B cell (primary cell): Measurements from ENCODE around the gene CREB3. TPM values are rescaled to one million over a fixed set of nuclear protein-coding genes. Genes with fewer than 3 reads are reported as not detected.

Source experiments
- ATAC-seq: fragments of 200-7000 bp; cut with Tn5 transposase; one replicate; pipeline ENCODE4 v1.10.0; 2021; ENCODE audit warnings: low read depth, mild to moderate bottlenecking, moderate number of reproducible peaks, moderate library complexity
- CTCF ChIA-PET: fragments of 350-600 bp; sonication (Branson Sonifier 250); formaldehyde crosslinking; loops from one replicate; lab custom pipeline; 2021; ENCODE audit warnings: antibody characterized with exemption, inconsistent platforms; lab: Charles Lee
- POLR2A ChIA-PET: fragments of 350-600 bp; sonication (Branson Sonifier 250); formaldehyde crosslinking; loops from one replicate; lab custom pipeline; 2021; ENCODE audit warnings: antibody characterized with exemption; lab: Charles Lee
- DNase-seq: peaks from one replicate; pipeline ENCODE4 v3.0.0; 2013
- H2AFZ ChIP-seq: 2 replicates; pipeline ENCODE4 v1.6.1; 2012; ENCODE audit warnings: mild to moderate bottlenecking, low read depth, low read length; ENCODE audit not compliant: insufficient read depth, poor library complexity, severe bottlenecking
- H3K27ac ChIP-seq, 2 donors: 1 replicate in 1 of 2; 2 replicates in 1 of 2; pipeline ENCODE4 v1.5.1; 2012 to 2013; ENCODE audit warnings: low read length in 2 of 2, mild to moderate bottlenecking in 2 of 2, moderate library complexity in 1 of 2
- H3K27me3 ChIP-seq, 4 experiments: fragments of 200-600 bp in 1 of 4; sonication (generic) in 1 of 4; replicated peaks in 1 of 4; 1 replicate in 2 of 4; 2 replicates in 2 of 4; pipeline versions ENCODE4 v1.6.1 to v1.7.0; 2013 to 2016; ENCODE audit warnings: low read length in 3 of 4, mild to moderate bottlenecking in 2 of 4, mixed read lengths in 1 of 4, moderate library complexity in 1 of 4; ENCODE audit not compliant: insufficient read depth in 4 of 4, control insufficient read depth in 3 of 4; ENCODE audit errors: control extremely low read depth in 1 of 4
- H3K36me3 ChIP-seq, 2 experiments: replicated peaks in 1 of 2; 1 replicate in 1 of 2; 2 replicates in 1 of 2; pipeline versions ENCODE4 v1.6.1 to v1.7.1; 2013; ENCODE audit warnings: low read length in 1 of 2; ENCODE audit not compliant: insufficient read depth in 2 of 2, control insufficient read depth in 1 of 2; ENCODE audit errors: control extremely low read depth in 1 of 2, extremely low read depth in 1 of 2
- H3K4me1 ChIP-seq, 2 donors: fragments of 200-600 bp in 1 of 2; sonication (generic) in 1 of 2; 1 replicate in 1 of 2; 2 replicates in 1 of 2; pipeline versions ENCODE4 v1.5.1 to v1.6.1; 2013 to 2017; ENCODE audit warnings: low read length in 2 of 2; ENCODE audit not compliant: control insufficient read depth in 2 of 2, insufficient read depth in 2 of 2
- H3K4me2 ChIP-seq: replicated peaks from 2 replicates; pipeline ENCODE3; 2012; ENCODE audit warnings: mild to moderate bottlenecking, low read depth, low read length; ENCODE audit not compliant: poor library complexity, severe bottlenecking
- H3K4me3 ChIP-seq, 5 experiments: fragments of 200-600 bp in 1 of 5; sonication (generic) in 1 of 5; 1 replicate in 3 of 5; 2 replicates in 2 of 5; pipeline versions ENCODE4 v1.5.1 to v1.7.0; 2011 to 2016; ENCODE audit warnings: low read length in 4 of 5, mild to moderate bottlenecking in 4 of 5, low read depth in 2 of 5, control low read depth in 1 of 5, moderate library complexity in 1 of 5; ENCODE audit not compliant: insufficient read depth in 1 of 5; ENCODE audit errors: control extremely low read depth in 1 of 5, extremely low read depth in 1 of 5
- H3K79me2 ChIP-seq: fragments of 200-600 bp; sonication (generic); one replicate; pipeline ENCODE4 v1.6.0; 2016; ENCODE audit warnings: low read length; ENCODE audit not compliant: control insufficient read depth, insufficient read depth
- H3K9ac ChIP-seq: fragments of 200-600 bp; sonication (generic); 2 replicates; pipeline ENCODE4 v1.6.1; 2017; ENCODE audit warnings: mild to moderate bottlenecking, low read length, moderate library complexity
- H3K9me3 ChIP-seq, 3 donors: one replicate each; pipeline versions ENCODE4 v1.6.1 to v1.7.1; 2013; ENCODE audit warnings: low read length in 2 of 3; ENCODE audit not compliant: control insufficient read depth in 2 of 3, insufficient read depth in 1 of 3; ENCODE audit errors: control extremely low read depth in 1 of 3
- H4K20me1 ChIP-seq: 2 replicates; pipeline ENCODE4 v1.6.0; 2012; ENCODE audit warnings: mild to moderate bottlenecking, low read length; ENCODE audit not compliant: insufficient read depth, control insufficient read depth, poor library complexity, severe bottlenecking
- H3K27ac Mint-ChIP-seq: one replicate; pipeline ENCODE4 v1.8.0; 2021; ENCODE audit warnings: mixed read lengths
- H3K27me3 Mint-ChIP-seq: one replicate; pipeline ENCODE4 v1.8.0; 2021; ENCODE audit warnings: mixed read lengths
- H3K4me1 Mint-ChIP-seq: one replicate; pipeline ENCODE4 v1.8.0; 2021; ENCODE audit warnings: mixed read lengths
- H3K4me3 Mint-ChIP-seq: one replicate; pipeline ENCODE4 v1.8.0; 2021; ENCODE audit warnings: mixed read lengths
- H3K9me3 Mint-ChIP-seq: one replicate; pipeline ENCODE4 v1.8.0; 2022; ENCODE audit warnings: mixed read lengths; ENCODE audit not compliant: insufficient read depth
- EZH2 ChIP-seq: IDR thresholded peaks from 2 replicates; pipeline ENCODE4 v1.6.1; 2012; ENCODE audit warnings: borderline replicate concordance, low read depth, mild to moderate bottlenecking, moderate library complexity, low read length; ENCODE audit not compliant: insufficient read depth, poor library complexity, severe bottlenecking
- WGBS: methylation state at CpG from one replicate; pipeline ENCODE4 v1.1.5; 2013; ENCODE audit warnings: missing lambda C conversion rate; ENCODE audit not compliant: insufficient coverage; 5-methylcytosine and 5-hydroxymethylcytosine counted together
- intact Hi-C: fragments of 100-400 bp; cut with micrococcal nuclease; formaldehyde crosslinking; loops from one replicate; pipeline ENCODE4 v1.10.0; 2022
- polyA plus RNA-seq: library from polyadenylated mRNA; depleted of rRNA; stranded (reverse); fragments of >200 nt; gene quantifications from 2 replicates; pipeline ENCODE4 v1.2.3, GENCODE V29; 2012
- total RNA-seq, 2 donors: library from RNA; stranded (reverse); fragments of 120-200 nt in 1 of 2; gene quantifications; 1 replicate in 1 of 2; 2 replicates in 1 of 2; pipeline versions ENCODE4 v1.2.3 to v1.2.4, GENCODE V29; 2013 to 2022
- TF ChIP-seq, protein P1 (sequence below): fragments of 200-600 bp; IDR thresholded peaks from one replicate; pipeline ENCODE4 v1.8.0; 2022; ENCODE audit warnings: antibody characterized with exemption, mild to moderate bottlenecking

Gene CREB3
- total and polyA plus RNA-seq, 2 donors (not counting 1 experiment from before 2014, with no cell fraction given) = 12.3 to 20.7 TPM

DNA sequence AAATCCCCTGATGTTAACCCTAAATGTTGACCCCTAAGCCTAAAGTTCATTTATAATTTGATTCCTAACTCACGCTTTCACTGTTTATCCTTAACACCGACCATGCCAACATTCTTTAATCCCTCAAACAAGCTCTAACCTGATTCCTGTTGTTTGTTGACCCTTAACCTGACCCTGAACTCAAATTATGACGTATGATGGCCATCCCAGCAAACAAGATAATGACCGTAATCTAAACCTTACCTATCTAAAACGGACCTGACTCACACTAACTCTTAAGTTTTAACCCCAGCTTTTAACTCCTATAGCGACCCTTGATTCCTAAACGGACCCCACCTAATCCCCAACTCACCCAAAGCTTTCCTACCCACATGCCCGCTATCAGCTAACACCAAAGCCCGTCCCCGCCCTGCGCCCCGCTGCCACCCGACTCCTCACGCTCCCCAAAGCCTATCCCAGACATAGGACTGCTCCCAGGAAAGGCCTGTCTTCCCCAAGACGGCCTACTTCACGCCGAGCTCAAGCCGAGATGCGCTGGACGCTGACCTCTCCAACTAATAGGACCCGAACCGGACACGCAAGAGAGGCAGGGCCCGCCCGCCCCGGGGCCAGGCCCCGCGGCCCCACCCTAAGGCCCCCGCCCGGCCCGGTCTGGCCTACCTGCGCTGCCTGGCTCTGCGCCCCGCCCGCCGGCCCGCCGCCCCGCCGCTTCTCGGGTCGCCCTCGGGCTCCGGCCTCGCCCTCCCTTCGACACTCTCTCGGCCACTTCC lies 866 bp upstream of the CREB3 start:
- H3K4me1 Mint-ChIP-seq = peaks cover 12% of the 10 kb centered on the region
- peaks cover 59 to 67% of the 10 kb centered on the region in 2 donors for H3K4me1 ChIP-seq
- H3K4me2 ChIP-seq = peak overlapping the region; percentile 89
- H3K9ac ChIP-seq = peak overlapping the region; percentile 84
- intact Hi-C loops = loop anchor here (1.0 to 10.0 kb wide), 14 partner anchors 12 to 1914 kb away; partner anchors contain the start of genes CCDC107, CLTA, FANCG and GBA2
- WGBS = under 1% methylated on average over 47 of the region's 47 CpGs
- no peak overlapping the region for H3K4me3 Mint-ChIP-seq
- peak overlapping the region; percentile 69 to 92 for H3K27ac ChIP-seq
- ChIA-PET CTCF (interaction anchor here (0.8 to 9.7 kb wide), 34 partner anchors 8 to 151 kb away, joined by 3 to 142 read pairs (median 6); partner anchors contain the start of genes ARHGEF39, CCDC107, GBA2 and HINT2), POLR2A (interaction anchor here (0.6 to 4.4 kb wide), 15 partner anchors 13 to 615 kb away, joined by 3 to 29 read pairs (median 5); partner anchors contain the start of genes CCDC107, GBA2, MSMP and RGP1)
- peak overlapping the region; percentile 90 for H2AFZ ChIP-seq
- peaks cover 67% of the 10 kb centered on the region for H3K79me2 ChIP-seq
- no peaks in the 10 kb centered on the region for H3K9me3 Mint-ChIP-seq
- no peaks in the 10 kb centered on the region for H3K9me3 ChIP-seq
- TF ChIP-seq EZH2 = no peak
- TF ChIP-seq, protein P1, sequence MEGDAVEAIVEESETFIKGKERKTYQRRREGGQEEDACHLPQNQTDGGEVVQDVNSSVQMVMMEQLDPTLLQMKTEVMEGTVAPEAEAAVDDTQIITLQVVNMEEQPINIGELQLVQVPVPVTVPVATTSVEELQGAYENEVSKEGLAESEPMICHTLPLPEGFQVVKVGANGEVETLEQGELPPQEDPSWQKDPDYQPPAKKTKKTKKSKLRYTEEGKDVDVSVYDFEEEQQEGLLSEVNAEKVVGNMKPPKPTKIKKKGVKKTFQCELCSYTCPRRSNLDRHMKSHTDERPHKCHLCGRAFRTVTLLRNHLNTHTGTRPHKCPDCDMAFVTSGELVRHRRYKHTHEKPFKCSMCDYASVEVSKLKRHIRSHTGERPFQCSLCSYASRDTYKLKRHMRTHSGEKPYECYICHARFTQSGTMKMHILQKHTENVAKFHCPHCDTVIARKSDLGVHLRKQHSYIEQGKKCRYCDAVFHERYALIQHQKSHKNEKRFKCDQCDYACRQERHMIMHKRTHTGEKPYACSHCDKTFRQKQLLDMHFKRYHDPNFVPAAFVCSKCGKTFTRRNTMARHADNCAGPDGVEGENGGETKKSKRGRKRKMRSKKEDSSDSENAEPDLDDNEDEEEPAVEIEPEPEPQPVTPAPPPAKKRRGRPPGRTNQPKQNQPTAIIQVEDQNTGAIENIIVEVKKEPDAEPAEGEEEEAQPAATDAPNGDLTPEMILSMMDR = no peak
- peak overlapping the region; percentile 52 to 87 (median 82) for H3K4me3 ChIP-seq
- DNase-seq = no peak
- ATAC-seq = no peak
- H3K27ac Mint-ChIP-seq = peak overlapping the region; percentile 96
- no peaks in the 10 kb centered on the region for H3K27me3 ChIP-seq
- H3K27me3 Mint-ChIP-seq = no peaks in the 10 kb centered on the region
- H4K20me1 ChIP-seq = peaks cover 40% of the 10 kb centered on the region
- H3K36me3 ChIP-seq = peaks cover 1 to 39% of the 10 kb centered on the region in 2 experiments
